Lower leg skin (tissue), 4 donors: ENCODE measurements around the gene NANOS1. TPM values are rescaled to one million over a fixed set of nuclear protein-coding genes. Genes with fewer than 3 reads are reported as not detected.

ENCODE experiments used
- DNase-seq, 2 donors: peaks; one replicate each; pipeline ENCODE4 v3.0.0-alpha.2; 2019; ENCODE audit warnings: low spot score in 2 of 2
- H3K4me3 ChIP-seq: fragments of 200-600 bp; sonication (generic); 2 replicates; pipeline ENCODE4 v1.5.1; 2017; ENCODE audit warnings: mild to moderate bottlenecking, low read depth; ENCODE audit not compliant: poor library complexity, severe bottlenecking
- CTCF ChIP-seq, 3 donors: fragments of 450-650 bp; IDR thresholded peaks; one replicate each; pipeline ENCODE4 v1.5.1; 2016; ENCODE audit warnings: antibody characterized with exemption in 3 of 3, mild to moderate bottlenecking in 3 of 3, moderate library complexity in 2 of 3
- POLR2A ChIP-seq, 2 donors: fragments of 450-650 bp; IDR thresholded peaks; one replicate each; pipeline ENCODE4 v1.6.1; 2016 to 2017; ENCODE audit warnings: antibody characterized with exemption in 2 of 2, mild to moderate bottlenecking in 1 of 2, moderate library complexity in 1 of 2
- WGBS, 2 donors: methylation state at CpG; one replicate each; pipeline ENCODE4 v1.1.5; 2018; 5-methylcytosine and 5-hydroxymethylcytosine counted together
- intact Hi-C: fragments of 100-400 bp; cut with DNase I; formaldehyde crosslinking; loops from one replicate; pipeline ENCODE4 v1.15.0; 2023; ENCODE audit warnings: low total_unique reads
- total RNA-seq, 4 donors: library from RNA; depleted of rRNA; stranded (reverse); fragments of >200 nt; gene quantifications; one replicate each; pipeline ENCODE4 v1.1.0, GENCODE V29; 2016

Gene NANOS1
- total RNA-seq, 4 donors from 2014 or later: 0.34 to 3.6 (median 1.3) TPM

- intact Hi-C loops: no loop called here
- peak overlapping the region; percentile 35 for H3K4me3 ChIP-seq
- WGBS, 2 donors: 10 to 11% methylated on average over 28 to 47 of the region's 68 CpGs
- peak; percentile 70 to 96 for DNase-seq
- TF ChIP-seq CTCF (IDR thresholded peaks at IDR 0.05) (no peak), POLR2A (IDR thresholded peaks at IDR 0.05) (no peak)
Measured at GRCh38 chr10:119028900-119029612, 458 bp upstream of the NANOS1 start.

DNA sequence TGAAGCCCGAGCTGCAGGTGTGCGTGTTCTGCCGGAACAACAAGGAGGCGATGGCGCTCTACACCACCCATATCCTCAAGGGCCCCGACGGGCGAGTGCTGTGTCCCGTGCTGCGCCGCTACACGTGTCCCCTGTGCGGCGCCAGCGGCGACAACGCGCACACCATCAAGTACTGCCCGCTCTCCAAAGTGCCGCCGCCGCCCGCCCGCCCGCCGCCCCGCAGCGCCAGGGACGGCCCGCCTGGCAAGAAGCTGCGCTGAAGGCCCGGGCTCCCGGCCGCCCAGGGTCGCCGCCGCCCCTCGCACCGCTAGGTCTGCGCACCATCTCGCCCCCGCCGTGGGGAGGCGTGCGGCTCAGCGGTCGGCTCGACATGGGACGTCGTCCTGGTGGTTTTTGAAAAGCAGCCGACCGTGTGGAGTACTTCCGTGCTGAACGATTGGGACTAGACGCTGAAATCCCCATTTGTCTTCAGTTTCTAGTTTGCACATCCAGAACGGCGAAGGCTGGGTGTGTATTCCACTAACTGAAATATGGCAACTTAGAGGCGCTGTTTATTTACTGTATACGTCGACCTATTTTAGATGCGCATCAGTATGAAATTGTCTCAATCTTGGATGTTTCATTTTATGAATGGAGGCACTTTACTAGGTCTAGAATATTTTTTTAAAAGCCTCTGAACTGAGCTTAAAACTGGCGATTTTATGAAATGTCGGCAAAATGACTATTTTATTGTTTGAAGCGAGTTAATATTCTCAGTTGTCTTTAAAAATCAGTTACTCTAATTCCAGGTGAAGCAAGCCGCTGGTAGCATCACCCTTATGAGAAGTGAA lies 1.1 kb downstream of the NANOS1 start:
- 11 to 27% methylated on average over 15 to 37 of the region's 65 CpGs for WGBS, 2 donors
- H3K4me3 ChIP-seq: no peak overlapping the region
- DNase-seq: no peak
- intact Hi-C loops: no loop called here
- no peak for TF ChIP-seq POLR2A (IDR thresholded peaks at IDR 0.05)
- no peak for TF ChIP-seq CTCF (IDR thresholded peaks at IDR 0.05)

- no peak for DNase-seq
- WGBS, 2 donors: 55 to 57% methylated on average over 7 of the region's 7 CpGs
- no peak overlapping the region for H3K4me3 ChIP-seq
- intact Hi-C loops: no loop called here
- TF ChIP-seq CTCF (IDR thresholded peaks at IDR 0.05) (no peak), POLR2A (IDR thresholded peaks at IDR 0.05) (no peak)
Measured at GRCh38 chr10:119031496-119032059, 2.1 kb downstream of the NANOS1 start.

GRCh38 chr10:119039161-119039560 lies 9.6 kb downstream of the NANOS1 start:
- no peak for DNase-seq
- TF ChIP-seq POLR2A (IDR thresholded peaks at IDR 0.05) (no peak), CTCF (IDR thresholded peaks at IDR 0.05) (no peak)
- intact Hi-C loops: no loop called here

DNA sequence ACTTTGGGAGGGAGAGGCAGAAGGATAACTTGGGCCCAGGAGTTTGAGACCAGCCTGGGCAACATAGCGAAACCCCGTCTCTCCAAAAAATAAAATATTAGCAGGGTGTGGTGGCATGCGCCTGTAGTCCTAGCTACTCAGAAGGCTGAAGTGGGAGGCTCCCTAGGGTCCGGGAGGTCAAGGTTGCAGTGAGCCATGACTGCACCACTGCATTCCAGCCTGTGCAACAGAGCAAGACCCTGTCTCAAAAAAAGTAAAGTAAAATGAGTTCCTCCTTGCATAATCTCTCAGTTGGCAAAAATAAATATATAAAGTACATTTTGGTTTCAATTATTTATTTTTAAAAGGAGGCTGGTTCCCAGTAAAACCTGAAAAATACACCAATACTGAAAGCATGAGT lies 11.8 kb downstream of the NANOS1 start:
- intact Hi-C loops: no loop called here
- H3K4me3 ChIP-seq: no peak overlapping the region
- DNase-seq: no peak
- 93 to 94% methylated on average over 4 of the region's 4 CpGs for WGBS, 2 donors
- TF ChIP-seq POLR2A (IDR thresholded peaks at IDR 0.05) (no peak), CTCF (IDR thresholded peaks at IDR 0.05) (no peak)

More at GRCh38 chr10:119039161-119039560, 9.6 kb downstream of the NANOS1 start:
- WGBS, 2 donors: 71 to 76% methylated on average over 1 of the region's 1 CpG
- H3K4me3 ChIP-seq: no peak overlapping the region
